ENCODE results near the gene ESYT1. TPM values are rescaled to one million over a fixed set of nuclear protein-coding genes. Genes with fewer than 3 reads are reported as not detected.

ESYT1 gene
- total RNA-seq, 2 experiments from 2014 or later, result 85.9 to 112 TPM

GRCh38 chr12:56159482-56160192, 31.6 kb downstream of the ESYT1 start:
- peaks cover 32% of the 10 kb centered on the region for H3K4me1 ChIP-seq (ENCODE audit: insufficient read depth, low read length, poor library complexity, severe bottlenecking)
- peaks cover 9% of the 10 kb centered on the region; the same call in 1 of the 2 replicates for H4K20me1 ChIP-seq (ENCODE audit: insufficient read depth, low read length)
- no peaks in the 10 kb centered on the region for H3K9me3 ChIP-seq (ENCODE audit: low read length)
- TF ChIP-seq CTCF (conservative IDR thresholded peaks at IDR 0.05; ENCODE audit: low read length) (no peak), EZH2phosphoT487 (IDR thresholded peaks at IDR 0.05; ENCODE audit: borderline replicate concordance, low read depth, low read length) (no peak)
- H3K79me2 ChIP-seq (ENCODE audit: insufficient read depth, low read depth, low read length), result peaks cover 30% of the 10 kb centered on the region
- no peak overlapping the region for H2AFZ ChIP-seq (ENCODE audit: low read length)
- H3K4me2 ChIP-seq (ENCODE audit: low read length), result peak overlapping the region; percentile 98
- DNase-seq (ENCODE audit: low spot score), result peak; percentile 13
- POLR2A ChIA-PET, result interaction anchor here (0.6 to 1.7 kb wide), 8 partner anchors 16 to 533 kb away, joined by 3 to 9 read pairs (median 3); partner anchors contain the start of genes ESYT1, RNF41 and ZC3H10
- peaks cover 68% of the 10 kb centered on the region for H3K36me3 ChIP-seq (ENCODE audit: insufficient read depth, low read length)
- no peaks in the 10 kb centered on the region for H3K9me2 ChIP-seq (ENCODE audit: insufficient read depth, low read length)
- CTCF ChIA-PET (ENCODE audit: unreplicated experiment), result no interaction called here
- intact Hi-C loops (cut with micrococcal nuclease; ENCODE audit: unreplicated experiment), result loop anchor here (2.0 kb wide), 1 partner anchor 29 kb away; the partner anchor contains the start of gene SMARCC2
- H3K4me3 ChIP-seq (ENCODE audit: low read depth, low read length, poor library complexity, severe bottlenecking), result peak overlapping the region; percentile 98
- BruUV-seq (replicated peaks), result no TSS peak
- peak overlapping the region; percentile 68 for H3K27ac ChIP-seq (ENCODE audit: low read depth, low read length, poor library complexity, severe bottlenecking)

GRCh38 chr12:56160193-56160763, 32.2 kb downstream of the ESYT1 start:
- CTCF ChIA-PET (ENCODE audit: unreplicated experiment), result no interaction called here
- DNase-seq (ENCODE audit: low spot score), result peak; percentile 28
- H3K4me1 ChIP-seq (ENCODE audit: insufficient read depth, low read length, poor library complexity, severe bottlenecking), result peaks cover 32% of the 10 kb centered on the region
- peaks cover 74% of the 10 kb centered on the region for H3K36me3 ChIP-seq (ENCODE audit: insufficient read depth, low read length)
- TF ChIP-seq EZH2phosphoT487 (IDR thresholded peaks at IDR 0.05; ENCODE audit: borderline replicate concordance, low read depth, low read length) (no peak), CTCF (conservative IDR thresholded peaks at IDR 0.05; ENCODE audit: low read length) (no peak)
- H3K9me2 ChIP-seq (ENCODE audit: insufficient read depth, low read length), result no peaks in the 10 kb centered on the region
- H3K4me3 ChIP-seq (ENCODE audit: low read depth, low read length, poor library complexity, severe bottlenecking), result peak overlapping the region; percentile 98
- no peak overlapping the region for H2AFZ ChIP-seq (ENCODE audit: low read length)
- H4K20me1 ChIP-seq (ENCODE audit: insufficient read depth, low read length), result peaks cover 9% of the 10 kb centered on the region; the same call in 1 of the 2 replicates
- no peaks in the 10 kb centered on the region for H3K9me3 ChIP-seq (ENCODE audit: low read length)
- BruUV-seq (replicated peaks), result no TSS peak
- peaks cover 30% of the 10 kb centered on the region for H3K79me2 ChIP-seq (ENCODE audit: insufficient read depth, low read depth, low read length)
- H3K27ac ChIP-seq (ENCODE audit: low read depth, low read length, poor library complexity, severe bottlenecking), result peak overlapping the region; percentile 68
- intact Hi-C loops (cut with micrococcal nuclease; ENCODE audit: unreplicated experiment), result no loop called here
- H3K4me2 ChIP-seq (ENCODE audit: low read length), result peak overlapping the region; percentile 98
- POLR2A ChIA-PET, result interaction anchor here (0.8 to 1.1 kb wide), 2 partner anchors 16 to 43 kb away, joined by 3 read pairs; no protein-coding TSS in a partner anchor
